HCT116 (cell line): ENCODE data around the gene AKT3. TPM values are rescaled to one million over a fixed set of nuclear protein-coding genes. Genes with fewer than 3 reads are reported as not detected.

Source experiments
- ATAC-seq: fragments of 200-7000 bp; cut with Tn5 transposase; 2 replicates; pipeline ENCODE4 v1.9.1; 2020; ENCODE audit warnings: mild to moderate bottlenecking, moderate library complexity
- BruUV-seq: library from RNA; stranded (reverse); fragments of 400-500 nt; replicated peaks from 2 replicates; lab custom pipeline; 2021; lab: Mats Ljungman, UMichigan
- CTCF ChIA-PET: fragments of 300-600 bp; sonication (Branson Sonifier 250); formaldehyde crosslinking; loops from one replicate; lab custom pipeline; 2021; ENCODE audit warnings: antibody characterized with exemption; lab: Charles Lee
- POLR2A ChIA-PET: fragments of 300-600, 350-600 bp; sonication (Branson Sonifier 250); formaldehyde crosslinking; loops from one replicate; lab custom pipeline; 2021; ENCODE audit warnings: antibody characterized with exemption; lab: Charles Lee
- RAD21 ChIA-PET, 2 experiments: fragments of 300-600 bp; sonication (Branson Sonifier 250); formaldehyde crosslinking; loops; one replicate each; lab custom pipeline; 2023; ENCODE audit warnings: low total read pairs in 2 of 2; ENCODE audit not compliant: uncharacterized antibody in 2 of 2, unreplicated experiment in 2 of 2, low non-redundant PET in 1 of 2; lab: Charles Lee
- DNase-seq: peaks from one replicate; pipeline ENCODE4 v3.0.0-alpha.2; 2010; ENCODE audit warnings: low read depth, low spot score
- H2AFZ ChIP-seq: fragments of 200-600 bp; shearing (Covaris generic), sonication (generic); 2 replicates; pipeline ENCODE4 v1.6.1; 2017; ENCODE audit warnings: low read depth, mixed run types, mixed read lengths, antibody characterized with exemption, low read length; ENCODE audit not compliant: poor library complexity, severe bottlenecking
- H3K27ac ChIP-seq: 2 replicates; pipeline ENCODE4 v1.5.1; 2012; ENCODE audit warnings: low read depth, low read length
- H3K27me3 ChIP-seq: fragments of 200-600 bp; sonication (generic); 2 replicates; pipeline ENCODE4 v1.6.1; 2016; ENCODE audit warnings: mixed run types, low read length, mixed read lengths; ENCODE audit not compliant: insufficient read depth
- H3K36me3 ChIP-seq, 2 experiments: fragments of 200-500 bp in 1 of 2; fragments of 200-600 bp in 1 of 2; sonication (Bioruptor generic) in 1 of 2; sonication (generic) in 1 of 2; 2 replicates each; pipeline versions ENCODE4 v1.5.1 to v1.6.1; 2014 to 2016; ENCODE audit warnings: low read length in 2 of 2, inconsistent platforms in 1 of 2, mixed read lengths in 1 of 2, mixed run types in 1 of 2; ENCODE audit not compliant: insufficient read depth in 2 of 2, control insufficient read depth in 1 of 2
- H3K4me1 ChIP-seq, 2 experiments: fragments of 200-600 bp in 1 of 2; sonication (generic) in 1 of 2; 2 replicates each; pipeline versions ENCODE4 v1.5.1 to v1.6.1; 2012 to 2017; ENCODE audit warnings: low read length in 2 of 2, inconsistent platforms in 1 of 2, mild to moderate bottlenecking in 1 of 2, mixed read lengths in 1 of 2, mixed run types in 1 of 2, moderate library complexity in 1 of 2; ENCODE audit not compliant: insufficient read depth in 2 of 2, control insufficient read depth in 1 of 2
- H3K4me2 ChIP-seq: fragments of 200-600 bp; sonication (generic); 2 replicates; pipeline ENCODE4 v1.6.1; 2017; ENCODE audit warnings: mixed run types, low read length, mixed read lengths
- H3K4me3 ChIP-seq, 2 experiments: fragments of 200-600 bp in 1 of 2; sonication (generic) in 1 of 2; replicated peaks in 1 of 2; 2 replicates each; pipeline ENCODE4 v1.5.1; 2011 to 2016; ENCODE audit warnings: low read length in 2 of 2, control low read depth in 1 of 2, low read depth in 1 of 2, mild to moderate bottlenecking in 1 of 2, mixed read lengths in 1 of 2, mixed run types in 1 of 2
- H3K79me2 ChIP-seq: fragments of 200-600 bp; sonication (generic); 2 replicates; pipeline ENCODE4 v1.6.1; 2017; ENCODE audit warnings: mild to moderate bottlenecking, mixed run types, low read length, moderate library complexity, mixed read lengths; ENCODE audit not compliant: insufficient read depth
- H3K9ac ChIP-seq: fragments of 200-600 bp; sonication (generic); 2 replicates; pipeline ENCODE4 v1.6.1; 2016; ENCODE audit warnings: low read length, mixed read lengths
- H3K9me2 ChIP-seq: fragments of 200-600 bp; sonication (generic), shearing (Covaris generic); 2 replicates; pipeline ENCODE4 v1.6.1; 2017; ENCODE audit warnings: mixed run types, mild to moderate bottlenecking, moderate library complexity; ENCODE audit not compliant: insufficient read depth
- H3K9me3 ChIP-seq, 2 experiments: fragments of 200-500 bp in 1 of 2; fragments of 200-600 bp in 1 of 2; sonication (Bioruptor generic) in 1 of 2; sonication (generic) in 1 of 2; 2 replicates each; pipeline ENCODE4 v1.6.1; 2014 to 2017; ENCODE audit warnings: low read length in 2 of 2, mixed read lengths in 2 of 2, inconsistent platforms in 1 of 2, low read depth in 1 of 2, mild to moderate bottlenecking in 1 of 2, mixed run types in 1 of 2, moderate library complexity in 1 of 2; ENCODE audit not compliant: control insufficient read depth in 1 of 2, insufficient read depth in 1 of 2
- H4K20me1 ChIP-seq: fragments of 200-600 bp; sonication (generic), shearing (Covaris generic); 2 replicates; pipeline ENCODE4 v1.6.1; 2017; ENCODE audit warnings: mixed run types, mild to moderate bottlenecking, moderate library complexity; ENCODE audit not compliant: insufficient read depth
- CBX3 ChIP-seq: IDR thresholded peaks from 2 replicates; pipeline ENCODE4 v1.6.1; 2012; ENCODE audit warnings: low read depth
- EGR1 ChIP-seq: IDR thresholded peaks from 2 replicates; pipeline ENCODE4 v1.6.1; 2012; ENCODE audit warnings: low read depth
- ELF1 ChIP-seq: IDR thresholded peaks from 2 replicates; pipeline ENCODE4 v1.6.1; 2012; ENCODE audit warnings: low read depth, borderline replicate concordance
- EZH2phosphoT487 ChIP-seq: fragments of 200-600 bp; IDR thresholded peaks from 2 replicates; pipeline ENCODE4 v1.6.1; 2018; ENCODE audit warnings: antibody characterized with exemption, borderline replicate concordance
- FOSL1 ChIP-seq: IDR thresholded peaks from 2 replicates; pipeline ENCODE4 v1.6.1; 2012; ENCODE audit warnings: low read depth
- POLR2AphosphoS5 ChIP-seq: IDR thresholded peaks from 2 replicates; pipeline ENCODE4 v1.6.1; 2011; ENCODE audit warnings: mild to moderate bottlenecking, low read depth, low read length, moderate library complexity
- RAD21 ChIP-seq: IDR thresholded peaks from 2 replicates; pipeline ENCODE4 v1.6.1; 2012; ENCODE audit warnings: low read depth, mild to moderate bottlenecking
- SP1 ChIP-seq: IDR thresholded peaks from 2 replicates; pipeline ENCODE4 v1.6.1; 2012; ENCODE audit warnings: low read depth
- SRF ChIP-seq: IDR thresholded peaks from 2 replicates; pipeline ENCODE4 v1.6.1; 2012; ENCODE audit warnings: low read depth
- ZFX ChIP-seq: fragments of 450-650 bp; IDR thresholded peaks from 2 replicates; pipeline ENCODE4 v1.6.1; 2017
- ZNF274 ChIP-seq: fragments of 200-500 bp; sonication (Bioruptor generic); IDR thresholded peaks from 2 replicates; pipeline ENCODE4 v1.6.1; 2014; ENCODE audit warnings: mild to moderate bottlenecking, low read depth, low read length, inconsistent platforms
- intact Hi-C: fragments of 100-400 bp; cut with micrococcal nuclease; formaldehyde crosslinking; loops from 2 replicates; pipeline ENCODE4 v1.10.0; 2022
- total RNA-seq: library from RNA; stranded (reverse); gene quantifications from one replicate; pipeline ENCODE4 v1.2.1, GENCODE V29; 2021; ENCODE audit not compliant: unreplicated experiment
- TF ChIP-seq, protein P1 (sequence below): IDR thresholded peaks from 2 replicates; pipeline ENCODE4 v1.6.1; 2012
- TF ChIP-seq, protein P2 (sequence below): IDR thresholded peaks from 2 replicates; pipeline ENCODE4 v1.6.1; 2012
- TF ChIP-seq, protein P3 (sequence below): IDR thresholded peaks from 2 replicates; pipeline ENCODE4 v1.6.1; 2011; ENCODE audit warnings: mild to moderate bottlenecking, low read length, moderate library complexity; ENCODE audit not compliant: insufficient replicate concordance; ENCODE audit errors: extremely low read depth
- TF ChIP-seq, protein P4 (sequence below): IDR thresholded peaks from 2 replicates; pipeline ENCODE4 v1.6.1; 2012; ENCODE audit warnings: low read depth

The AKT3 gene
- total RNA-seq, 1 experiment from 2014 or later = 0.49 TPM

DNA sequence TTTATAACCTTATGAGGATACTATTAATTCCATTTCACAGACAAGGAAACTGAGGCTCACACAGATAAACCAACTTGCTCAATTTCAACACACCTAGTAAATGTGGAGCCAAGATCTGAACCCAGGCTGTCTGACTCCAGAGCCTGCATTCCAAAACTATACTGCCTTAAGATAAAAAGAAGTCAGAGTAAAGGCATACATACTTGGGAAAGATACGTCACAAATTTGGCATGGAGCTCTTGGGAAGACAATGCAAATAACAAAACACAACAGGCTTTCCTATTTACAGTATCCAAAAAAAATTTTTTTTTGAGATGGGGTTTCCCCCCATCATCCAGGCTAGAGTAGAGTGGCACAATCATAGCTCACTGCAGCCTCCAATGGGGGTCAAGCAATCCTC is 5.9 kb downstream of the AKT3 start:
- no peaks in the 10 kb centered on the region; the same call in 1 of the 2 replicates for H4K20me1 ChIP-seq
- RAD21 ChIA-PET = no interaction called here
- no TSS peak for BruUV-seq
- no peaks in the 10 kb centered on the region for H3K9me2 ChIP-seq
- no peak for DNase-seq
- intact Hi-C loops = no loop called here
- H3K27ac ChIP-seq = no peak overlapping the region
- H3K4me3 ChIP-seq = no peak overlapping the region
- no peaks in the 10 kb centered on the region for H3K79me2 ChIP-seq
- no peak for ATAC-seq
- no peak overlapping the region for H3K4me2 ChIP-seq
- no peak for TF ChIP-seq POLR2AphosphoS5
- no peak for TF ChIP-seq FOSL1
- TF ChIP-seq SRF = no peak
- TF ChIP-seq, protein P1, sequence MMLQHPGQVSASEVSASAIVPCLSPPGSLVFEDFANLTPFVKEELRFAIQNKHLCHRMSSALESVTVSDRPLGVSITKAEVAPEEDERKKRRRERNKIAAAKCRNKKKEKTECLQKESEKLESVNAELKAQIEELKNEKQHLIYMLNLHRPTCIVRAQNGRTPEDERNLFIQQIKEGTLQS = no peak
- TF ChIP-seq, protein P2, sequence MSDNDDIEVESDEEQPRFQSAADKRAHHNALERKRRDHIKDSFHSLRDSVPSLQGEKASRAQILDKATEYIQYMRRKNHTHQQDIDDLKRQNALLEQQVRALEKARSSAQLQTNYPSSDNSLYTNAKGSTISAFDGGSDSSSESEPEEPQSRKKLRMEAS = no peak
- TF ChIP-seq CBX3 = no peak
- TF ChIP-seq, protein P3, sequence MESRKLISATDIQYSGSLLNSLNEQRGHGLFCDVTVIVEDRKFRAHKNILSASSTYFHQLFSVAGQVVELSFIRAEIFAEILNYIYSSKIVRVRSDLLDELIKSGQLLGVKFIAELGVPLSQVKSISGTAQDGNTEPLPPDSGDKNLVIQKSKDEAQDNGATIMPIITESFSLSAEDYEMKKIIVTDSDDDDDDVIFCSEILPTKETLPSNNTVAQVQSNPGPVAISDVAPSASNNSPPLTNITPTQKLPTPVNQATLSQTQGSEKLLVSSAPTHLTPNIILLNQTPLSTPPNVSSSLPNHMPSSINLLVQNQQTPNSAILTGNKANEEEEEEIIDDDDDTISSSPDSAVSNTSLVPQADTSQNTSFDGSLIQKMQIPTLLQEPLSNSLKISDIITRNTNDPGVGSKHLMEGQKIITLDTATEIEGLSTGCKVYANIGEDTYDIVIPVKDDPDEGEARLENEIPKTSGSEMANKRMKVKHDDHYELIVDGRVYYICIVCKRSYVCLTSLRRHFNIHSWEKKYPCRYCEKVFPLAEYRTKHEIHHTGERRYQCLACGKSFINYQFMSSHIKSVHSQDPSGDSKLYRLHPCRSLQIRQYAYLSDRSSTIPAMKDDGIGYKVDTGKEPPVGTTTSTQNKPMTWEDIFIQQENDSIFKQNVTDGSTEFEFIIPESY = no peak
- no peak for TF ChIP-seq SP1
- TF ChIP-seq ZFX = no peak
- TF ChIP-seq, protein P4, sequence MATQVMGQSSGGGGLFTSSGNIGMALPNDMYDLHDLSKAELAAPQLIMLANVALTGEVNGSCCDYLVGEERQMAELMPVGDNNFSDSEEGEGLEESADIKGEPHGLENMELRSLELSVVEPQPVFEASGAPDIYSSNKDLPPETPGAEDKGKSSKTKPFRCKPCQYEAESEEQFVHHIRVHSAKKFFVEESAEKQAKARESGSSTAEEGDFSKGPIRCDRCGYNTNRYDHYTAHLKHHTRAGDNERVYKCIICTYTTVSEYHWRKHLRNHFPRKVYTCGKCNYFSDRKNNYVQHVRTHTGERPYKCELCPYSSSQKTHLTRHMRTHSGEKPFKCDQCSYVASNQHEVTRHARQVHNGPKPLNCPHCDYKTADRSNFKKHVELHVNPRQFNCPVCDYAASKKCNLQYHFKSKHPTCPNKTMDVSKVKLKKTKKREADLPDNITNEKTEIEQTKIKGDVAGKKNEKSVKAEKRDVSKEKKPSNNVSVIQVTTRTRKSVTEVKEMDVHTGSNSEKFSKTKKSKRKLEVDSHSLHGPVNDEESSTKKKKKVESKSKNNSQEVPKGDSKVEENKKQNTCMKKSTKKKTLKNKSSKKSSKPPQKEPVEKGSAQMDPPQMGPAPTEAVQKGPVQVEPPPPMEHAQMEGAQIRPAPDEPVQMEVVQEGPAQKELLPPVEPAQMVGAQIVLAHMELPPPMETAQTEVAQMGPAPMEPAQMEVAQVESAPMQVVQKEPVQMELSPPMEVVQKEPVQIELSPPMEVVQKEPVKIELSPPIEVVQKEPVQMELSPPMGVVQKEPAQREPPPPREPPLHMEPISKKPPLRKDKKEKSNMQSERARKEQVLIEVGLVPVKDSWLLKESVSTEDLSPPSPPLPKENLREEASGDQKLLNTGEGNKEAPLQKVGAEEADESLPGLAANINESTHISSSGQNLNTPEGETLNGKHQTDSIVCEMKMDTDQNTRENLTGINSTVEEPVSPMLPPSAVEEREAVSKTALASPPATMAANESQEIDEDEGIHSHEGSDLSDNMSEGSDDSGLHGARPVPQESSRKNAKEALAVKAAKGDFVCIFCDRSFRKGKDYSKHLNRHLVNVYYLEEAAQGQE = no peak
- no peak for TF ChIP-seq EGR1
- no peak for TF ChIP-seq EZH2phosphoT487
- TF ChIP-seq RAD21 = no peak
- TF ChIP-seq ELF1 = no peak
- TF ChIP-seq ZNF274 = no peak
- POLR2A ChIA-PET = no interaction called here
- no peaks in the 10 kb centered on the region for H3K9me3 ChIP-seq
- CTCF ChIA-PET = no interaction called here
- no peaks in the 10 kb centered on the region for H3K4me1 ChIP-seq
- no peaks in the 10 kb centered on the region for H3K36me3 ChIP-seq
- peaks cover 27% of the 10 kb centered on the region for H3K27me3 ChIP-seq
- H2AFZ ChIP-seq = no peak overlapping the region
- H3K9ac ChIP-seq = no peak overlapping the region
